ENCODE data around the gene HDAC4. TPM values are rescaled to one million over a fixed set of nuclear protein-coding genes. Genes with fewer than 3 reads are reported as not detected.

The HDAC4 gene
- total and polyA plus RNA-seq, 3 donors from 2014 or later, result 29.0 to 67.5 (median 58.7) TPM

GRCh38 chr2:239306274-239307220 is 94.3 kb downstream of the HDAC4 start:
- intact Hi-C loops (cut with DNase I; ENCODE audit: low total_unique reads), result no loop called here
- Histone ChIP-seq H3K27ac (peak overlapping the region in 1 of 2 donors; percentile 13), H3K27me3 (no peaks in the 10 kb centered on the region), H3K36me3 (ENCODE audit: low read depth, missing control alignments) (no peaks in the 10 kb centered on the region), H3K9me3 (no peaks in the 10 kb centered on the region), H3K4me1 (peaks cover 65% of the 10 kb centered on the region), H3K4me3 (no peak overlapping the region)
- 91 to 95% methylated on average over 12 to 25 of the region's 25 CpGs for WGBS, 2 donors
- no peak for TF ChIP-seq POLR2A (IDR thresholded peaks at IDR 0.05)
- TF ChIP-seq, protein P1, sequence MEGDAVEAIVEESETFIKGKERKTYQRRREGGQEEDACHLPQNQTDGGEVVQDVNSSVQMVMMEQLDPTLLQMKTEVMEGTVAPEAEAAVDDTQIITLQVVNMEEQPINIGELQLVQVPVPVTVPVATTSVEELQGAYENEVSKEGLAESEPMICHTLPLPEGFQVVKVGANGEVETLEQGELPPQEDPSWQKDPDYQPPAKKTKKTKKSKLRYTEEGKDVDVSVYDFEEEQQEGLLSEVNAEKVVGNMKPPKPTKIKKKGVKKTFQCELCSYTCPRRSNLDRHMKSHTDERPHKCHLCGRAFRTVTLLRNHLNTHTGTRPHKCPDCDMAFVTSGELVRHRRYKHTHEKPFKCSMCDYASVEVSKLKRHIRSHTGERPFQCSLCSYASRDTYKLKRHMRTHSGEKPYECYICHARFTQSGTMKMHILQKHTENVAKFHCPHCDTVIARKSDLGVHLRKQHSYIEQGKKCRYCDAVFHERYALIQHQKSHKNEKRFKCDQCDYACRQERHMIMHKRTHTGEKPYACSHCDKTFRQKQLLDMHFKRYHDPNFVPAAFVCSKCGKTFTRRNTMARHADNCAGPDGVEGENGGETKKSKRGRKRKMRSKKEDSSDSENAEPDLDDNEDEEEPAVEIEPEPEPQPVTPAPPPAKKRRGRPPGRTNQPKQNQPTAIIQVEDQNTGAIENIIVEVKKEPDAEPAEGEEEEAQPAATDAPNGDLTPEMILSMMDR (IDR thresholded peaks at IDR 0.05), result no peak
- DNase-seq, result peak; percentile 11

- Histone ChIP-seq H3K27me3 (no peaks in the 10 kb centered on the region), H3K36me3 (ENCODE audit: low read depth, missing control alignments) (no peaks in the 10 kb centered on the region), H3K9me3 (no peaks in the 10 kb centered on the region), H3K27ac (peak overlapping the region in 1 of 2 donors; percentile 13), H3K4me1 (peaks cover 71% of the 10 kb centered on the region), H3K4me3 (no peak overlapping the region)
- intact Hi-C loops (cut with DNase I; ENCODE audit: low total_unique reads), result no loop called here
- WGBS, 2 donors, result 69 to 76% methylated on average over 12 of the region's 12 CpGs
- no peak for TF ChIP-seq POLR2A (IDR thresholded peaks at IDR 0.05)
- TF ChIP-seq, protein P1 (IDR thresholded peaks at IDR 0.05), result no peak
- DNase-seq, result peak; percentile 53
Observed at GRCh38 chr2:239305771-239306170, 95.0 kb downstream of the HDAC4 start.

- TF ChIP-seq POLR2A (IDR thresholded peaks at IDR 0.05), result no peak
- TF ChIP-seq, protein P1 (IDR thresholded peaks at IDR 0.05), result no peak
- Histone ChIP-seq H3K27me3 (no peaks in the 10 kb centered on the region), H3K27ac (peak overlapping the region in 1 of 2 donors; percentile 22), H3K36me3 (ENCODE audit: low read depth, missing control alignments) (no peaks in the 10 kb centered on the region), H3K4me3 (no peak overlapping the region), H3K9me3 (no peaks in the 10 kb centered on the region), H3K4me1 (peaks cover 66% of the 10 kb centered on the region)
- peak; percentile 56 for DNase-seq
- intact Hi-C loops (cut with DNase I; ENCODE audit: low total_unique reads), result no loop called here
- 78 to 80% methylated on average over 11 of the region's 11 CpGs for WGBS, 2 donors
Observed at GRCh38 chr2:239305222-239305575, 95.6 kb downstream of the HDAC4 start.

- peak overlapping the region in 1 of 2 donors; percentile 22 for H3K27ac ChIP-seq
Observed at GRCh38 chr2:239304533-239305221, 96.1 kb downstream of the HDAC4 start.

More at GRCh38 chr2:239304533-239305221, 96.1 kb downstream of the HDAC4 start:
- TF ChIP-seq POLR2A (IDR thresholded peaks at IDR 0.05), result no peak
- TF ChIP-seq, protein P1 (IDR thresholded peaks at IDR 0.05), result no peak
- peak; percentile 14 for DNase-seq
- no peak overlapping the region for H3K4me3 ChIP-seq
- H3K27me3 ChIP-seq, result no peaks in the 10 kb centered on the region
- H3K36me3 ChIP-seq (ENCODE audit: low read depth, missing control alignments), result no peaks in the 10 kb centered on the region
- peaks cover 61% of the 10 kb centered on the region for H3K4me1 ChIP-seq
- intact Hi-C loops (cut with DNase I; ENCODE audit: low total_unique reads), result no loop called here
- no peaks in the 10 kb centered on the region for H3K9me3 ChIP-seq
- 75 to 81% methylated on average over 15 to 16 of the region's 16 CpGs for WGBS, 2 donors

Data from testis (tissue), 3 donors.